Erythroblast (primary cell): ENCODE results near the gene IL32.

Experiments
- GATA1 ChIP-seq: IDR thresholded peaks from 2 replicates; pipeline ENCODE4 v1.6.1; 2011; ENCODE audit warnings: low read depth, mild to moderate bottlenecking, control low read depth, low read length, moderate library complexity
- POLR2A ChIP-seq: IDR thresholded peaks from 2 replicates; pipeline ENCODE4 v1.6.1; 2011; ENCODE audit warnings: mild to moderate bottlenecking, low read length

DNA sequence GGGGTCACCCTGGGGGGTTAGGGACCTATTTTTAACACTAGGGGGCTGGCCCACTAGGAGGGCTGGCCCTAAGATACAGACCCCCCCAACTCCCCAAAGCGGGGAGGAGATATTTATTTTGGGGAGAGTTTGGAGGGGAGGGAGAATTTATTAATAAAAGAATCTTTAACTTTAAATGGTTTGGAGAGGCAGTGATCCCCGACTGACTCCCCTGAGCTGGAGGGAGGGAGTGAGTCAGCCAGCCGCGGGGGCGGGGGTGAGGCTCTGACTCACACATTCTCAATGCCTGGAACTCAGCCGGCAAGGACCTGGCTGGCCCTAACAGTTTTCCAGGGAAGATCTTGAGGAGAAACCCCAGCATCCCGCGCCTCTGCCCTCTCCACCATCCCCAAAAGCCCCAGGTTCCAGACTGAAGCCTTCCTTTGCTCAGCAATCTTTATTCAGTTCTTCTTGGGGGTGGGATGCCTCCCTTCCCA is 43.2 kb upstream of the IL32 start:
- TF ChIP-seq POLR2A (no peak), GATA1 (no peak)
